Endothelial cell of umbilical vein (primary cell): ENCODE measurements around the gene ARMH4. TPM values are rescaled to one million over a fixed set of nuclear protein-coding genes. Genes with fewer than 3 reads are reported as not detected.

ENCODE experiments used
- BruUV-seq: library from RNA; stranded (reverse); fragments of 400-500 nt; replicated peaks from 2 replicates; lab custom pipeline; 2021; lab: Mats Ljungman, UMichigan
- CTCF ChIA-PET: fragments of 300-600, 350-600 bp; sonication (Branson Sonifier 250); formaldehyde crosslinking; loops from one replicate; lab custom pipeline; 2021; ENCODE audit warnings: antibody characterized with exemption, inconsistent platforms; lab: Charles Lee
- POLR2A ChIA-PET: fragments of 300-600, 350-600 bp; sonication (Branson Sonifier 250); formaldehyde crosslinking; loops from one replicate; lab custom pipeline; 2021; ENCODE audit warnings: antibody characterized with exemption, inconsistent platforms; lab: Charles Lee
- DNase-seq: peaks from one replicate; pipeline ENCODE4 v3.0.0-alpha.2; 2011; ENCODE audit warnings: low read depth, low spot score
- FAIRE-seq: peaks from 2 replicates; lab custom pipeline; 2011; peaks lifted over from hg19 to GRCh38; lab: Jason Lieb, UNC
- H2AFZ ChIP-seq: 2 replicates; pipeline ENCODE4 v1.6.0; 2012; ENCODE audit warnings: low read depth, low read length, control low read depth, inconsistent platforms
- H3K27ac ChIP-seq: 2 replicates; pipeline ENCODE4 v1.5.1; 2011; ENCODE audit warnings: low read depth, mild to moderate bottlenecking, control low read depth, low read length, moderate library complexity; ENCODE audit not compliant: insufficient read depth
- H3K27me3 ChIP-seq, 2 experiments: 2 replicates each; pipeline versions ENCODE4 v1.6.0 to v1.6.1; 2011; ENCODE audit warnings: low read length in 2 of 2, mixed read lengths in 1 of 2; ENCODE audit not compliant: control insufficient read depth in 2 of 2, insufficient read depth in 2 of 2
- H3K36me3 ChIP-seq, 2 experiments: 2 replicates in 1 of 2; 3 replicates in 1 of 2; pipeline ENCODE4 v1.5.1; 2011; ENCODE audit warnings: low read length in 2 of 2, mild to moderate bottlenecking in 1 of 2, moderate library complexity in 1 of 2; ENCODE audit not compliant: control insufficient read depth in 2 of 2, insufficient read depth in 2 of 2; ENCODE audit errors: extremely low read depth in 1 of 2
- H3K4me1 ChIP-seq: 3 replicates; pipeline ENCODE4 v1.5.1; 2011; ENCODE audit warnings: mild to moderate bottlenecking, low read length; ENCODE audit not compliant: control insufficient read depth, insufficient read depth; ENCODE audit errors: extremely low read depth
- H3K4me2 ChIP-seq: 2 replicates; pipeline ENCODE4 v1.6.1; 2011; ENCODE audit warnings: low read length, control low read depth, mixed read lengths; ENCODE audit not compliant: insufficient read depth
- H3K4me3 ChIP-seq, 3 experiments: fragments of 200-600 bp in 1 of 3; sonication (generic), shearing (Covaris generic) in 1 of 3; replicated peaks in 1 of 3; 2 replicates each; pipeline ENCODE4 v1.5.1; 2011 to 2016; ENCODE audit warnings: control low read depth in 3 of 3, low read length in 3 of 3, mild to moderate bottlenecking in 2 of 3, inconsistent platforms in 1 of 3, low read depth in 1 of 3, moderate library complexity in 1 of 3; ENCODE audit not compliant: insufficient read depth in 1 of 3
- H3K79me2 ChIP-seq: 2 replicates; pipeline ENCODE4 v1.6.0; 2012; ENCODE audit warnings: low read length, inconsistent platforms; ENCODE audit not compliant: control insufficient read depth, insufficient read depth
- H3K9ac ChIP-seq: replicated peaks from 2 replicates; pipeline ENCODE3; 2011; ENCODE audit warnings: low read length, control low read depth; ENCODE audit not compliant: insufficient read depth; ENCODE audit errors: extremely low read depth
- H3K9me1 ChIP-seq: replicated peaks from 3 replicates; pipeline ENCODE4 v1.6.0; 2011; ENCODE audit warnings: mild to moderate bottlenecking, low read length; ENCODE audit not compliant: control insufficient read depth, insufficient read depth; ENCODE audit errors: extremely low read depth
- H3K9me3 ChIP-seq: replicated peaks from 2 replicates; pipeline ENCODE4 v1.5.1; 2012; ENCODE audit warnings: low read length, inconsistent platforms; ENCODE audit not compliant: control insufficient read depth, insufficient read depth
- H4K20me1 ChIP-seq: replicated peaks from 2 replicates; pipeline ENCODE3; 2011; ENCODE audit warnings: mild to moderate bottlenecking, low read length; ENCODE audit not compliant: control insufficient read depth, insufficient read depth; ENCODE audit errors: extremely low read depth
- CTCF ChIP-seq, 2 donors: IDR thresholded peaks; 1 replicate in 1 of 2; 2 replicates in 1 of 2; pipeline ENCODE4 v1.5.1; 2011; ENCODE audit warnings: low read length in 2 of 2, mild to moderate bottlenecking in 2 of 2, moderate library complexity in 2 of 2, control low read depth in 1 of 2, inconsistent platforms in 1 of 2, low read depth in 1 of 2; ENCODE audit not compliant: insufficient read depth in 1 of 2; ENCODE audit errors: extremely low read depth in 1 of 2
- EZH2 ChIP-seq: IDR thresholded peaks from 2 replicates; pipeline ENCODE4 v1.6.1; 2012; ENCODE audit warnings: borderline replicate concordance, low read depth, mild to moderate bottlenecking, moderate library complexity, low read length, inconsistent platforms; ENCODE audit not compliant: severe bottlenecking
- FOS ChIP-seq: IDR thresholded peaks from 2 replicates; pipeline ENCODE4 v1.6.1; 2011; ENCODE audit warnings: mild to moderate bottlenecking, low read length, moderate library complexity, borderline replicate concordance; ENCODE audit not compliant: insufficient read depth
- GATA2 ChIP-seq: IDR thresholded peaks from 2 replicates; pipeline ENCODE4 v1.7.0; 2011; ENCODE audit warnings: low read depth, mild to moderate bottlenecking, moderate library complexity, mixed read lengths, low read length; ENCODE audit not compliant: insufficient read length, insufficient read depth
- JUN ChIP-seq: IDR thresholded peaks from 2 replicates; pipeline ENCODE4 v1.6.1; 2011; ENCODE audit warnings: borderline replicate concordance, low read depth; ENCODE audit not compliant: insufficient read length, insufficient read depth
- MAX ChIP-seq: IDR thresholded peaks from 2 replicates; pipeline ENCODE4 v1.6.1; 2011; ENCODE audit not compliant: insufficient read depth, insufficient read length
- MYC ChIP-seq: IDR thresholded peaks from one replicate; pipeline ENCODE4 v1.6.1; 2011; ENCODE audit warnings: mild to moderate bottlenecking, low read depth, low read length
- POLR2A ChIP-seq: IDR thresholded peaks from 2 replicates; pipeline ENCODE4 v1.6.1; 2012; ENCODE audit warnings: low read depth, mild to moderate bottlenecking, control low read depth, low read length
- POLR2AphosphoS5 ChIP-seq: IDR thresholded peaks from 2 replicates; pipeline ENCODE4 v1.6.1; 2012; ENCODE audit warnings: low read depth, mild to moderate bottlenecking, control low read depth, low read length, moderate library complexity; ENCODE audit not compliant: insufficient read depth
- dilution Hi-C: fragments of 300-500 bp; cut with MboI; formaldehyde crosslinking; loops from one replicate; pipeline ENCODE4 v1.15.0; 2019; ENCODE audit warnings: low sequenced_read_pairs; ENCODE audit not compliant: extremely low pct_ligation_motif_present
- intact Hi-C: fragments of 100-400 bp; cut with micrococcal nuclease; formaldehyde crosslinking; loops from one replicate; pipeline ENCODE4 v1.10.0; 2022
- polyA plus RNA-seq, 4 experiments: library from polyadenylated mRNA; depleted of rRNA in 3 of 4; stranded (reverse) in 3 of 4; unstranded in 1 of 4; fragments of >200 nt; gene quantifications; 2 replicates each; pipeline versions ENCODE4 v1.2.1 to v1.2.3, GENCODE V29; 2011 to 2012; ENCODE audit warnings: missing spikeins in 1 of 4
- total RNA-seq: library from RNA; stranded (reverse); gene quantifications from 2 replicates; pipeline ENCODE4 v1.2.3, GENCODE V29; 2021

Gene ARMH4
- total and polyA plus RNA-seq, 2 donors (not counting 3 experiments of a cell fraction or from before 2014, with no cell fraction given) = 1.1 to 3.0 TPM

GRCh38 chr14:58068306-58068705, 83.7 kb downstream of the ARMH4 start:
- H3K36me3 ChIP-seq = no peaks in the 10 kb centered on the region
- H4K20me1 ChIP-seq = no peaks in the 10 kb centered on the region
- FAIRE-seq = no peak
- no peaks in the 10 kb centered on the region for H3K9me3 ChIP-seq
- H3K9me1 ChIP-seq = no peaks in the 10 kb centered on the region
- H3K4me2 ChIP-seq = no peak overlapping the region
- H3K79me2 ChIP-seq = no peaks in the 10 kb centered on the region
- dilution Hi-C loops = no loop called here
- H3K9ac ChIP-seq = no peak overlapping the region
- H3K4me3 ChIP-seq = no peak overlapping the region
- no TSS peak for BruUV-seq
- no peak for TF ChIP-seq MYC
- TF ChIP-seq EZH2 = no peak
- no peak for TF ChIP-seq POLR2A
- H3K27ac ChIP-seq = no peak overlapping the region
- intact Hi-C loops = no loop called here
- CTCF ChIA-PET = interaction anchor here (1.4 kb wide), 1 partner anchor 376 kb away, joined by 3 read pairs; no protein-coding TSS in a partner anchor
- H3K4me1 ChIP-seq = no peaks in the 10 kb centered on the region
- POLR2A ChIA-PET = no interaction called here
- no peak for DNase-seq
- no peak overlapping the region for H2AFZ ChIP-seq
- peaks cover 2 to 3% of the 10 kb centered on the region in 2 experiments for H3K27me3 ChIP-seq

GRCh38 chr14:58066115-58066514, 85.9 kb downstream of the ARMH4 start:
- CTCF ChIA-PET = interaction anchor here (0.9 kb wide), 1 partner anchor 8 kb away, joined by 3 read pairs; no protein-coding TSS in a partner anchor
- POLR2A ChIA-PET = no interaction called here
- no TSS peak for BruUV-seq
- no peaks in the 10 kb centered on the region for H3K4me1 ChIP-seq
- no peak for FAIRE-seq
- TF ChIP-seq EZH2 (no peak), MAX (no peak), CTCF (IDR thresholded peaks at IDR 0.05; ENCODE audit: extremely low read depth in 1 of 2, insufficient read depth in 1 of 2, low read depth in 1 of 2, low read length in 2 of 2) (no peak), GATA2 (no peak), FOS (no peak), JUN (no peak), MYC (no peak), POLR2AphosphoS5 (no peak), POLR2A (no peak)
- intact Hi-C loops (no loop called here), dilution Hi-C loops (no loop called here)
- no peaks in the 10 kb centered on the region for H3K79me2 ChIP-seq
- H3K27me3 ChIP-seq = no peaks in the 10 kb centered on the region
- no peak overlapping the region for H2AFZ ChIP-seq
- H3K4me3 ChIP-seq = no peak overlapping the region
- H3K9me3 ChIP-seq = no peaks in the 10 kb centered on the region
- H3K27ac ChIP-seq = no peak overlapping the region
- no peaks in the 10 kb centered on the region for H3K36me3 ChIP-seq
- no peak for DNase-seq
- no peaks in the 10 kb centered on the region for H3K9me1 ChIP-seq
- H3K4me2 ChIP-seq = no peak overlapping the region
- no peaks in the 10 kb centered on the region for H4K20me1 ChIP-seq
- H3K9ac ChIP-seq = no peak overlapping the region
